DOHH2 (cell line): ENCODE data around the gene TLR6.
A peak's percentile ranks its signal among the peaks of the same experiment; 100 is the strongest.

Experiments
- CTCF ChIP-seq: fragments of 200-600 bp; sonication (generic); IDR thresholded peaks from one replicate; pipeline ENCODE4 v1.5.1; 2014; ENCODE audit warnings: antibody characterized with exemption, mild to moderate bottlenecking, low read depth, low read length; ENCODE audit not compliant: poor library complexity, severe bottlenecking
- EZH2phosphoT487 ChIP-seq: fragments of 200-600 bp; sonication (generic); IDR thresholded peaks from 2 replicates; pipeline ENCODE4 v1.6.1; 2017; ENCODE audit warnings: borderline replicate concordance, mild to moderate bottlenecking, antibody characterized with exemption, low read length, moderate library complexity, mixed read lengths

- peak; percentile 96 for TF ChIP-seq CTCF
- no peak for TF ChIP-seq EZH2phosphoT487
These were observed 4.3 kb upstream of the TLR6 start for GRCh38 chr4:38860788-38861424.
